ENCODE measurements around the gene DACH2.

Gene DACH2

DNA sequence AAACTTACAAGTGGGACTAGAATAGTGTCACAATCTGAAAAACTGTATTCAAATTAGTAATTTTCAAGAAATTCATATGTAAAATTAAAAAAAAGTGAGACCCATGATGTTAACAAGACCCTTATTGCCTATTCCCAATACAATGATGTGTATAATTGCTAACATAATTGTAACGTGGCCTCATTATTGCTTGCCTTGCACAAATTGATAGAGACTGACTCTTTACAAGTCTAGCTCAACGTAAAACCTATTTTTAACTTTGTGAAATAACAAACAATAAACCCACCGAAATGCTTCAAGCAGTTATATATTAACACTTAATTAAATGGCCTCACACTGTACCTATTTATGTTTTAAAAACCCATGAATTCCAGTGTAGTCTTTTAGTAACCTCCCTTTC, 312.5 kb downstream of the DACH2 start:
- H3K4me3 ChIP-seq (ENCODE audit: low read length): no peak overlapping the region
- no peak overlapping the region for H3K9ac ChIP-seq (ENCODE audit: low read depth, low read length)
- H3K4me1 ChIP-seq (ENCODE audit: insufficient read depth, low read length): no peaks in the 10 kb centered on the region
- no peak overlapping the region for H3K27ac ChIP-seq (ENCODE audit: low read length)
- no peaks in the 10 kb centered on the region for H3K9me3 ChIP-seq (ENCODE audit: insufficient read depth, low read depth, low read length)
- H3K27me3 ChIP-seq (ENCODE audit: insufficient read depth, low read length): no peaks in the 10 kb centered on the region
- H3K36me3 ChIP-seq (ENCODE audit: insufficient read depth, low read depth, low read length): no peaks in the 10 kb centered on the region

DNA sequence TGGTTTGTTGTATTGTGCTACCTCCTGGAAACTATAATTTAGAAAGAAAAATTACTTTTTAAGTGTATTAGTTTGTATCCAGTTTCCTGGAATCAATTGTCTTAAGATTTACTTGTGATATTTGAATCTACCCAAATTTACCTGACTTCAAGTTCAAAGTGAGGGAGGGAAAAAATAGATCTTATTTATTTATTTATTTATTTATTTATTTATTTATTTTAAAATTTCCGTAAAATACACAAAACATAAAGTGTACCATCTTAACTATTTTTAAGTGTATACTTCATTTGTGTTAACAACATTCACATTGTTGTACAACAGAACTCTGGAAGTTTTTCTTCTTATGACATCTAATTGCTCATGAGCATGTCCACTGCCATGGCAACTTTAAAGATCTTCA, 356.0 kb downstream of the DACH2 start:
- Histone ChIP-seq H3K4me1 (ENCODE audit: insufficient read depth, low read length) (no peaks in the 10 kb centered on the region), H3K27ac (ENCODE audit: low read length) (no peak overlapping the region), H3K27me3 (ENCODE audit: insufficient read depth, low read length) (no peaks in the 10 kb centered on the region), H3K4me3 (ENCODE audit: low read length) (no peak overlapping the region), H3K9ac (ENCODE audit: low read depth, low read length) (no peak overlapping the region), H3K9me3 (ENCODE audit: insufficient read depth, low read depth, low read length) (no peaks in the 10 kb centered on the region), H3K36me3 (ENCODE audit: insufficient read depth, low read depth, low read length) (no peaks in the 10 kb centered on the region)

DNA sequence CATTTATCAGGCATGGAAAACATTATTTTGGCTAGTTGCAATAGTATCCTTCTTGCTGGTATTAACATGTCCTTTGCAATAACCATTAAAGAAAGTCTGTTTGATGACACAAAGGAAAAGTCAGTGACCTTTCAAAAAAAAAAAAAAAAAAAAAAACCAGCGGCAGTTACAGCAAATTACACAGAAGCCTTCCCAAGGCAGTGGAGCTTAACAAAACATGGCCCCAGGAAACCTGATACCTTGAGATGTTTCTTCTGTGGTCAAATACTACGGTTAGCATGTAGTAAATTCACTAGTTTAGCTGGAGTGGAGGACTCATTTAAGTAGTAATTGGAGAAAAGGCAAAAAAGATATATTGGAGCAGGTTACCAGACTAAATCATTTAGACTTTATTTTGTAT, 359.1 kb downstream of the DACH2 start:
- Histone ChIP-seq H3K36me3 (ENCODE audit: insufficient read depth, low read depth, low read length) (no peaks in the 10 kb centered on the region), H3K9ac (ENCODE audit: low read depth, low read length) (no peak overlapping the region), H3K4me1 (ENCODE audit: insufficient read depth, low read length) (no peaks in the 10 kb centered on the region), H3K27me3 (ENCODE audit: insufficient read depth, low read length) (no peaks in the 10 kb centered on the region), H3K27ac (ENCODE audit: low read length) (no peak overlapping the region), H3K9me3 (ENCODE audit: insufficient read depth, low read depth, low read length) (no peaks in the 10 kb centered on the region), H3K4me3 (ENCODE audit: low read length) (no peak overlapping the region)

DNA sequence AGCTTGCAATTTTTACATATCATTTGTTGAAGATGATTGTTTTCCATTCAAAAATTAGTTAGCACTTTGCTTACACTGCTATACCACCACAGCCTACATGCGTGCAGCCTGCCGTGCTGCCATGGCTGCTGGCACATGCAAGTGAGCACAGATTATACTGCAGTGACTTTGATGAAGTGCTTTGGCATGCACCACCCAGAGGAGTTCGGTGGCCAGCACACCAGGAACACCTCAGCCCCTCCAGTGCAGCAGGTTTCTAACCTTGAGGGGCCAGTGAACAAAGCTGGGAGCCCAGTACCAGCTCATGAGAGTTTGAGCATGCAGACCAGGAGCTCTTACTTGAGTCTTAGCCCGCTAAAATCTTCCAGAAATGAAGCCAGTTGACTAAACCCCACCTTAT, 431.5 kb downstream of the DACH2 start:
- no peaks in the 10 kb centered on the region for H3K36me3 ChIP-seq (ENCODE audit: insufficient read depth, low read depth, low read length)
- no peak overlapping the region for H3K9ac ChIP-seq (ENCODE audit: low read depth, low read length)
- no peaks in the 10 kb centered on the region for H3K9me3 ChIP-seq (ENCODE audit: insufficient read depth, low read depth, low read length)
- no peak overlapping the region for H3K27ac ChIP-seq (ENCODE audit: low read length)
- H3K4me1 ChIP-seq (ENCODE audit: insufficient read depth, low read length): no peaks in the 10 kb centered on the region
- no peaks in the 10 kb centered on the region for H3K27me3 ChIP-seq (ENCODE audit: insufficient read depth, low read length)
- H3K4me3 ChIP-seq (ENCODE audit: low read length): no peak overlapping the region

DNA sequence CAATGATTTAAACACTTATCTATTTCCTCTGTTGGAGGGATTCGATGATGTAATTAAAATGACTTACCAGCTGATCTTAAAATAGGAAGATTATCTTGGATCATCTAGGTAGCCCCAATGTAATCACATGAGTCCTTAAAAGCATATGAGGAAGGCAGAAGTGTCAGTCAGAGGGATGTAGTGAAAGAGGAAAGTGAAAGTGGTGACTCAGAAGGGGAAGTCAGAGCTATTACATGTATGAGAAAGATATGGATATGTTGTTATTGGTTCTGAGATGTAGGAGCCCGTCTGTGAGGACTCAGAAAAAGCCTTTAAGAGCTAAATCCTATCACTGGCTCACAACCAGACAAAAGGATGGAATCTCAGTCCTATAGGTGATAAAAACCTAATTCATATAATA, 456.4 kb downstream of the DACH2 start:
- H3K4me3 ChIP-seq (ENCODE audit: low read length): no peak overlapping the region
- no peak overlapping the region for H3K9ac ChIP-seq (ENCODE audit: low read depth, low read length)
- H3K9me3 ChIP-seq (ENCODE audit: insufficient read depth, low read depth, low read length): no peaks in the 10 kb centered on the region
- H3K4me1 ChIP-seq (ENCODE audit: insufficient read depth, low read length): no peaks in the 10 kb centered on the region
- H3K36me3 ChIP-seq (ENCODE audit: insufficient read depth, low read depth, low read length): no peaks in the 10 kb centered on the region
- H3K27ac ChIP-seq (ENCODE audit: low read length): no peak overlapping the region
- H3K27me3 ChIP-seq (ENCODE audit: insufficient read depth, low read length): no peaks in the 10 kb centered on the region

DNA sequence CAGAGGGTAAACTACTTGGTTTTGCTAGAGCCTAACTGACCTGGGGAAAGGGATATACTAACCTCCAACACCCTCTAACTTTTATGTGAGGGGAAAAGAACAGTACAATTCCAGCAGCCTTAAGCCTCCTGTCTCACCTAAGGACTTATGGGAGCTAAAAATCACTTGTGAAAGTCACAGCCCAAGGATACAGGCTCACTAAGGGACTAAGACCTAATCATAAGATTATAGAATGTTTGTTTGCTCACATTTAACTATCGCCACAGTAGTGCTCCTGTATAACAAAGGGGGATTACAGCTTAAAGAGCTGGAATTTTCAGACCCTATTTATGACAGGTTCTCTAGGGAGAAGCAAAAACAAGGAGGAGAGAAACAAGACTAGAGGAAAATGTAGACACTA, 548.7 kb downstream of the DACH2 start:
- Histone ChIP-seq H3K27me3 (ENCODE audit: insufficient read depth, low read length) (no peaks in the 10 kb centered on the region), H3K36me3 (ENCODE audit: insufficient read depth, low read depth, low read length) (no peaks in the 10 kb centered on the region), H3K4me3 (ENCODE audit: low read length) (no peak overlapping the region), H3K9ac (ENCODE audit: low read depth, low read length) (no peak overlapping the region), H3K27ac (ENCODE audit: low read length) (no peak overlapping the region), H3K4me1 (ENCODE audit: insufficient read depth, low read length) (no peaks in the 10 kb centered on the region), H3K9me3 (ENCODE audit: insufficient read depth, low read depth, low read length) (no peaks in the 10 kb centered on the region)

DNA sequence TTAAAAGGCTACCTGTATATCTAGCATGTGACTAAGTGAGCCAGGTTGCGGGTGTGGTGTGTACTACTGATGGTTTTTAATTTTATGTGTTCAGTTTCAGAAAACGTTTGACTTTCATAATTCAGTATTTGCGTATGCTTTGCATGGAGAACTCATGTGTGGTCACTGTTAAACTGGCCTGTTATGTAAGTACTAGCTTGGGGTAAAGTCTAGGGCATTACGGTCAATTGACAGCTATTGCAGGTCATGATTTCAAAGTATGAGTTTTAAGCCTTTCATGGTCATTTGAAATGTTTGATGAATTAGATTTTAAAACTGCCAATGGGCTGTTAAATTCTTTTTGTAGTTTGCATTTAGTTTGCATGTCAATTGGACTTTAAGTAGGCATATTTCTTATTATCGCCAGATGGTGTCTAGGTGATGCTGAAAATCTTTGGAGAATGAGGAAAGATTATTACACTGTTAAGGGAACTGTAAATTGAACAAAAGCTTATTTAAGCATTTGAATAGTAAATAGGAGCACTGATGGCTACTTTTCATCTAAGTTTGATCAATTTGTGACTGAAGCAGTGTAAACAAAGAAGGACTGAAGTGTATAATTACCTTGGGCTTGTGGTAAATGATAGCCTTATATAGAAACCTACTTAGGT, 563.4 kb downstream of the DACH2 start:
- Histone ChIP-seq H3K27ac (ENCODE audit: low read length) (no peak overlapping the region), H3K27me3 (ENCODE audit: insufficient read depth, low read length) (no peaks in the 10 kb centered on the region), H3K4me3 (ENCODE audit: low read length) (no peak overlapping the region), H3K9me3 (ENCODE audit: insufficient read depth, low read depth, low read length) (no peaks in the 10 kb centered on the region), H3K9ac (ENCODE audit: low read depth, low read length) (no peak overlapping the region), H3K36me3 (ENCODE audit: insufficient read depth, low read depth, low read length) (no peaks in the 10 kb centered on the region), H3K4me1 (ENCODE audit: insufficient read depth, low read length) (no peaks in the 10 kb centered on the region)

DNA sequence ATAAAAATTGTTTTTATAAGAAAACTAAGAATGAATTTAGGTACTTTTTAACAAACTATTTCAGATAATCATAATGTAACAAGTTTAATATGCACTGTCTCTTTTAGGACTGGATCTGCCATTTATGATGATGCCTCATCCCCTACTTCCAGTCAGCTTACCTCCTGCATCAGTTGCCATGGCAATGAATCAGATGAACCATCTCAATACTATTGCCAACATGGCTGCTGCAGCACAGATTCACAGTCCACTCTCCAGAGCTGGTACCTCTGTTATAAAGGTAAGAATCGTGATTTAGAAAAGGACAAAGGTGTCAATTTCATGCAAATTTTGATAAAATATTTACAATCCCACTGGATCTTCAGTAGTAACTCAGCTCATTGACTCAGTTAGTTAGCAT, 566.2 kb downstream of the DACH2 start:
- Histone ChIP-seq H3K9ac (ENCODE audit: low read depth, low read length) (no peak overlapping the region), H3K36me3 (ENCODE audit: insufficient read depth, low read depth, low read length) (no peaks in the 10 kb centered on the region), H3K9me3 (ENCODE audit: insufficient read depth, low read depth, low read length) (no peaks in the 10 kb centered on the region), H3K4me1 (ENCODE audit: insufficient read depth, low read length) (no peaks in the 10 kb centered on the region), H3K27me3 (ENCODE audit: insufficient read depth, low read length) (no peaks in the 10 kb centered on the region), H3K4me3 (ENCODE audit: low read length) (no peak overlapping the region), H3K27ac (ENCODE audit: low read length) (no peak overlapping the region)

DNA sequence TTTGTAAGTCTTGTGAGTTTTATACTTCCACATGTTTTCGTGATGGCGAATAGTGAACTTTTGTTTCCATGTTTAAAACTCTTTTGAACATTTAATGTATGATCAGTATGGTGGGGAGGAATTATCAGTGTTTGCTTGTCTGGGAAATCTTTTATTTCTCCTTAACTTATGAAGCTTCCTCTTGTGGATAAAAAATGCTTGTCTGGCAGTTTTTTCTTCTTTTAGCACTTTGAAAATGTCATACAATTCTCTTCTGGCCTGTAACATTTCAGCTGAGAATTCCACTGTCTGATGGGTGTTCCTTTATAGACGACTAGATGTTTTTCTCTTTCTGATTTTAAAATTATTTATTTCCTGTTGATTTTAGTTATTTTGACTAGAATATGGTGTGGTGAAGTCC, 576.0 kb downstream of the DACH2 start:
- no peaks in the 10 kb centered on the region for H3K27me3 ChIP-seq (ENCODE audit: insufficient read depth, low read length)
- no peaks in the 10 kb centered on the region for H3K4me1 ChIP-seq (ENCODE audit: insufficient read depth, low read length)
- H3K4me3 ChIP-seq (ENCODE audit: low read length): no peak overlapping the region
- H3K27ac ChIP-seq (ENCODE audit: low read length): no peak overlapping the region
- H3K36me3 ChIP-seq (ENCODE audit: insufficient read depth, low read depth, low read length): no peaks in the 10 kb centered on the region
- H3K9ac ChIP-seq (ENCODE audit: low read depth, low read length): no peak overlapping the region
- H3K9me3 ChIP-seq (ENCODE audit: insufficient read depth, low read depth, low read length): no peaks in the 10 kb centered on the region

DNA sequence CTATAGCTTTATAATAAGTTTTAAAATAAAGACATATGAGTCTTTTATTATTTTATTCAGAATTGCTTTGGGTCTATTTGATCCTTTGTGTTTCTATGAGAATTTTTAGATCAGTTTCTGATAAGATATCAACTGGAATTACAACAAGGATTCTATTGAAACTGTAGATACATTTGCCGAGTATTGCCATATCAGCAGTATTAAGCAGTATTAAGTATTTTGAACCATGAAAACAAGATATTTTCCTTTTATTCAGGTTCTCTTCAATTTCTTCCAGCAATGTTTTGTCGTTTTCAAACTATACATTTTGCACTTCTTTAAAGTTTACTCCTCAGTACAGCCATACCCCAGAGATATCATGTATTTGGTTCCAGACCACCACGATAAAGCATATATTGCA, 598.8 kb downstream of the DACH2 start:
- Histone ChIP-seq H3K4me3 (ENCODE audit: low read length) (no peak overlapping the region), H3K4me1 (ENCODE audit: insufficient read depth, low read length) (no peaks in the 10 kb centered on the region), H3K36me3 (ENCODE audit: insufficient read depth, low read depth, low read length) (no peaks in the 10 kb centered on the region), H3K27me3 (ENCODE audit: insufficient read depth, low read length) (no peaks in the 10 kb centered on the region), H3K9me3 (ENCODE audit: insufficient read depth, low read depth, low read length) (no peaks in the 10 kb centered on the region), H3K9ac (ENCODE audit: low read depth, low read length) (no peak overlapping the region), H3K27ac (ENCODE audit: low read length) (no peak overlapping the region)

DNA sequence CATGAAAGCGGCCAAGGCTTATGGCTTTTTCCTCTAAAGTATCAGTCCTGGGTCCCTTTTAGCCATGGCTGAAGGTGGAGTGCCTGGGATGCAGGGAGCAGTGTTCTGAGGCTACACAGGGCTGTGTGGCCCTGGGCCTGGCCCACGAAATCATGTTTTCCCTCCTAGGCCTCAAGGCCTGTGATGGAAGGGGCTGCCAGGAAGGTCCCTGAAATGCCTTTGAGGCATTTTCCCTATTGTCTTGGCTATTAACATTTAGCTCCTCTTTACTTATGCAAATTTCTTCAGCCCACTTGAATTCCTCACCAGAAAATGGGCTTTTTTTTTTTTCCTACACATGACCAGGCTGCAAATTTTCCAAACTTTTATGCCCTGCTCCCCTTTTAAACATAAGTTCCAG, 657.0 kb downstream of the DACH2 start:
- 0 out of 2 replicates have a peak, but pooled peaks cover 15% of the 10 kb centered on the region for H3K9me3 ChIP-seq (ENCODE audit: insufficient read depth, low read depth, low read length)
- no peak overlapping the region for H3K27ac ChIP-seq (ENCODE audit: low read length)
- H3K9ac ChIP-seq (ENCODE audit: low read depth, low read length): no peak overlapping the region
- H3K4me3 ChIP-seq (ENCODE audit: low read length): no peak overlapping the region
- H3K4me1 ChIP-seq (ENCODE audit: insufficient read depth, low read length): no peaks in the 10 kb centered on the region; the same call in 1 of the 2 replicates
- no peaks in the 10 kb centered on the region for H3K36me3 ChIP-seq (ENCODE audit: insufficient read depth, low read depth, low read length)
- no peaks in the 10 kb centered on the region for H3K27me3 ChIP-seq (ENCODE audit: insufficient read depth, low read length)

DNA sequence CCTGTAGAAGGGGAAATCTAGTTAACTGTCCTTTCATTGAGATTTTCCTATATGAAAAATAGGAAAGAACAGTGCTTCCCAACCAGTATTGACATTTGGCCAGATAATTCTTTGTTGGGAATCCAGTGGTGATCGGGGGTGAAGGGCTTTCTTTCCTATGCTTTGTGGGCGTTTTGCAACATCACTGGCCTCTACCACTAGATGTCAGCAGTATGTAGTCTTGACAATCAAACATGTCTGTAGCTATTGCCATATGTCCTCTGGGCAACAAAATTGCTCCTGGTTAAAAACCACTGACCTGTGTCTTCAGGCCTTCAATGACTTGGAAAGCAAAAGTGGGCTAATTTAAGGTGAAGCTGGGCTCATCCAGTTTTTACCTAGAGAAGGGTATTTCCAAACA, 658.5 kb downstream of the DACH2 start:
- no peak overlapping the region for H3K27ac ChIP-seq (ENCODE audit: low read length)

More for the DNA sequence above, 658.5 kb downstream of the DACH2 start:
- no peaks in the 10 kb centered on the region; the same call in 1 of the 2 replicates for H3K4me1 ChIP-seq (ENCODE audit: insufficient read depth, low read length)
- no peak overlapping the region for H3K4me3 ChIP-seq (ENCODE audit: low read length)
- H3K27me3 ChIP-seq (ENCODE audit: insufficient read depth, low read length): no peaks in the 10 kb centered on the region
- H3K9ac ChIP-seq (ENCODE audit: low read depth, low read length): no peak overlapping the region
- 0 out of 2 replicates have a peak, but pooled peaks cover 15% of the 10 kb centered on the region for H3K9me3 ChIP-seq (ENCODE audit: insufficient read depth, low read depth, low read length)
- H3K36me3 ChIP-seq (ENCODE audit: insufficient read depth, low read depth, low read length): no peaks in the 10 kb centered on the region

All from iPS-20b (cell line).